ENCODE measurements around the gene C19orf12.

GRCh38 chr19:29679598-29680210 lies 35.4 kb downstream of the C19orf12 start:
- no peak for TF ChIP-seq CTCF (IDR thresholded peaks at IDR 0.05)
- no peak for TF ChIP-seq ZFX (IDR thresholded peaks at IDR 0.05; ENCODE audit: borderline replicate concordance)

Data from 22Rv1 (cell line).